H4 (cell line): ENCODE results near the gene STRA6. TPM values are rescaled to one million over a fixed set of nuclear protein-coding genes. Genes with fewer than 3 reads are reported as not detected.

Experiments used
- DNase-seq: peaks from one replicate; pipeline ENCODE4 v3.0.0-alpha.2; 2015; ENCODE audit warnings: low spot score
- total RNA-seq: library from RNA; depleted of rRNA; stranded (reverse); fragments of >200 nt; shearing (Covaris generic); gene quantifications from 2 replicates; pipeline ENCODE4 v1.2.3, GENCODE V29; 2014

Gene STRA6
- total RNA-seq, 1 experiment from 2014 or later = 16.8 TPM

- DNase-seq = no peak
Observed at GRCh38 chr15:74180881-74181602, 21.5 kb downstream of the STRA6 start.

GRCh38 chr15:74179983-74180880 is 22.4 kb downstream of the STRA6 start:
- no peak for DNase-seq

- peak; percentile 36 for DNase-seq
Observed at GRCh38 chr15:74179101-74179841, 23.3 kb downstream of the STRA6 start.

DNA sequence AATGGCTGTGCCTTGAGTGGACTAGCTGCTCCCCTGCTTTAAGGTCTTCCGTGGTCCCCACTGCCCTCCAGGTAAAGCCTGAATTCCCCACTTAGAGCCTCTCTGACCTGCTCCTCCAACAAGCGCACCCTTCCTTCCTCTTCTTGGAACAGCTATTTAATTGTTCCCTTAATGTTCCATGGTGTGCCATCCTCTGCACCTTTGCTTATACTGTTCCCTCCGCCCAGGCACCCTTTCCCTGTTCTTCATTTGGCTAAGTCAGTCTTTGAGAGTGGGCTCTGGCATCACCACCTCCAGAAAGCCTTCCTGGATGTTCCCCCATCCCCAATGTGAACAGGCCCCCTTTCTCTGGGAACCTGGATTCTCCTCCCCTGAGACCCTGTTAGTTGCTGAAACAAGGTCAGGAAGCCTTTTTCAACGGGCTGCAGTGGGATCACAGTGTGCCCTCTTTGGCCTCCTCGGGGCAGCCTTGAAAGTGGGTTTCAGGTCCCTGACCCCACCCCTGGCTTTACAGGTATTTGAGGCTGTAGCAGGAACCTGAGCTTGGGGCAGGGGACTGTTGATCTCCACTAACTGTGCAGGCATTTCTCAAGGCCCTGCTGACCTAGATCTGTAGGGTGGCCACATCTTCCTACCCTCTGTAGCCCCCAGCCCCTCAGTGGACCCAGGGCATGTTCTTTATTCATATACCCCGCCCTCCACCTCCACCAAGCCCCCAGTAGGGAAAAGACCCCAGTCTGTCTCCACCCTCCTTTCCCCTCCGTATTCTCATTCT is 24.1 kb downstream of the STRA6 start:
- DNase-seq = no peak

GRCh38 chr15:74176262-74177214 is 26.0 kb downstream of the STRA6 start:
- no peak for DNase-seq

DNA sequence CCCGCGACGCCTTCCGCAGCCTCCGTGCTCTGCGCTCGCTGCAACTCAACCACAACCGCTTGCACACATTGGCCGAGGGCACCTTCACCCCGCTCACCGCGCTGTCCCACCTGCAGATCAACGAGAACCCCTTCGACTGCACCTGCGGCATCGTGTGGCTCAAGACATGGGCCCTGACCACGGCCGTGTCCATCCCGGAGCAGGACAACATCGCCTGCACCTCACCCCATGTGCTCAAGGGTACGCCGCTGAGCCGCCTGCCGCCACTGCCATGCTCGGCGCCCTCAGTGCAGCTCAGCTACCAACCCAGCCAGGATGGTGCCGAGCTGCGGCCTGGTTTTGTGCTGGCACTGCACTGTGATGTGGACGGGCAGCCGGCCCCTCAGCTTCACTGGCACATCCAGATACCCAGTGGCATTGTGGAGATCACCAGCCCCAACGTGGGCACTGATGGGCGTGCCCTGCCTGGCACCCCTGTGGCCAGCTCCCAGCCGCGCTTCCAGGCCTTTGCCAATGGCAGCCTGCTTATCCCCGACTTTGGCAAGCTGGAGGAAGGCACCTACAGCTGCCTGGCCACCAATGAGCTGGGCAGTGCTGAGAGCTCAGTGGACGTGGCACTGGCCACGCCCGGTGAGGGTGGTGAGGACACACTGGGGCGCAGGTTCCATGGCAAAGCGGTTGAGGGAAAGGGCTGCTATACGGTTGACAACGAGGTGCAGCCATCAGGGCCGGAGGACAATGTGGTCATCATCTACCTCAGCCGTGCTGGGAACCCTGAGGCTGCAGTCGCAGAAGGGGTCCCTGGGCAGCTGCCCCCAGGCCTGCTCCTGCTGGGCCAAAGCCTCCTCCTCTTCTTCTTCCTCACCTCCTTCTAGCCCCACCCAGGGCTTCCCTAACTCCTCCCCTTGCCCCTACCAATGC is 27.1 kb downstream of the STRA6 start:
- no peak for DNase-seq

- DNase-seq = no peak
Observed at GRCh38 chr15:74174958-74175253, 27.7 kb downstream of the STRA6 start.

- DNase-seq = no peak
Observed at GRCh38 chr15:74174219-74174957, 28.2 kb downstream of the STRA6 start.

GRCh38 chr15:74173380-74174218 is 29.0 kb downstream of the STRA6 start, which contains the start of gene ISLR:
ISLR (plus strand) TSS chr15:74173710; CDS start chr15:74174859, 1,149 bp downstream.
- no peak for DNase-seq

DNA sequence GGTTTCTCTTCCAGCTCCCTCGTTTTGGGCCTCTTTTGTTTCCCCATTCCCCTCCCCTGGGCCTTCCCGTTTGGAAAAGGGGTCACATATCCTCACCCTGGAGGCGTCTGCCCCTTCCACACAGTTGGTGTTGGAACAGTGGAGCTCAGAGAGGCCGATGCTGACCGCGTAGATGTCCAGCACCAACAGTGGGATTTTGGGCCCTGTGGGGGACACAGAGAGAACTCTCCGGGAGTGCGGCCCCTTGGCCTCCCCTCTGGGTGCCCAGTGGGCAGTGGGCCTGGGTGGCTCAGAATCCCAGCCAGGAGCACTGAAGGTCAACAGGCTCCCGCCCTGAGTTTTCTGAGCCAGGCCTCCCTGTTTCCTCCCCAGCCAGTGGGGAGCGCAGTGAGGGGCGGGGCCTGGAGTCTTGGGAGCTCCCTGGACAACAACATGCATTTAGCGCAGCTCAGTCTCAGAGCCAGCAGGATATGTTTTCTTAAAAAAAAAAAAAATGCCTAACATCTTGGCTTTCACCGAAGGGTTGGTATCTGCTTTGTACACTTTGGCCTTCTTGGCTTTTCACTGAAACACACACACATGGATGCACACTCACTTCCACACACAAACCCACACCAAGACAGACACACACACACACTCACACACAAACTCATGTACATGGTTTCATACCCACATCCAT is 29.7 kb downstream of the STRA6 start:
- DNase-seq = no peak

DNA sequence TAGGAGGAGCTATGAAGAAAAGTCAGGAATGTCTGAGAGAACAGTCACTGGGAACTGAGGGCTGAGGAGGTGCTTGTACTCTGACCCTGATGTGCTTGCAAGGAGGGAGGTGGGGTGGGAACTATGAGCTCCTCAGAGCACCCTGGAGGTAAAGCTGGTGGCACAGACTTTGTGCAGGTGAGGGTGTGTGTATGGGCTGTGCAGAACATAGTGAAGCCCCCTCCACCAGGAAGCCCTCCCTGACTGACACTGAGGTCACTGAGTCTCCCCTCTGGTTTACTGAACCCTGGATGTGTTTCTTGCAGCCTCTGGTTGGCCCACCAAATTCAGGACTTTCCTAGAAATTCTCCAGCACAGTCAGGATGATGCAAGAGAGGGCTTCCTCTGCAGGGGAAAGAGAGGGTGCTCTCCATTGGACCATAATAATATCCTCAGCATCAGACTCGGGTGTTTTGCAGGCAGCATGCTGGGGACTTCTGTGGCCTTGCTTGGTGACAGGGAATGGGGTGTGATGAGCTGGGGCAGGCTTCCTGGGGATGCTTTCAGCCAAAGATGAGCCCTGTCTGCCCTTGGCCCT is 30.5 kb downstream of the STRA6 start:
- DNase-seq = no peak

DNA sequence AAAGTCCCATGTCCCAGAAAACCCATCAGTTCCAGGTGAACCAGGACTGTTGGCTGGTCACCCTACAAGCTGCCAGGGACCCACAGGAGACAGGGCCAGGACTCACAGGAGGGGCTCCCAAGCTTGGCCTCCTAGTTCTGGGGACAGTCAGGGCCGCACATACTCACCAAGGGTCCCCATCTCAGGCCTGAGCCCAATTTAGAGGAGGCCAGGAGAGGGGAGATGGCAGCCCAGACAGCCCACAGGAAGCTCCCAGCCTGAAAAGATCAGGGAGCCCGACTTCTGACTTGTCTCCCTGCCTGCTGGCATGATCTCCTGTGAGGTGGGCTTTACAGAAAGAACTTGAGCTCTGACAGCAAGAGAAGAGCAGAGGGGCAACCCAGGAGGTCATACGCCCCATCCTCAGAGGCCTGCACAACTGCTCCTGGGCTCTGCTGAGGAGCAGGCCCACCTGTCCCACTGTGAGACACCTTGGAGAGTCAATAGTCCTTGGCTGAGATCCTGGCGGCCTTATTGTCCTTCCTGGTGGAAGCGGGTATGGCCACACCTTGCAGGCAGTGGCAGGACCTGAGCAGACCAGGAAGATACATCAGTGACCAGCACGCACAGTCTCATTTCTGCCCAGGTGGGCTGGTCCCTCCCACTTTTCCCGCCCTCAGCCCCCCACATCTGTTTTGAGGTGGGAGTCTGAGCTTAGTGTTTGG is 31.6 kb downstream of the STRA6 start:
- DNase-seq = no peak

DNA sequence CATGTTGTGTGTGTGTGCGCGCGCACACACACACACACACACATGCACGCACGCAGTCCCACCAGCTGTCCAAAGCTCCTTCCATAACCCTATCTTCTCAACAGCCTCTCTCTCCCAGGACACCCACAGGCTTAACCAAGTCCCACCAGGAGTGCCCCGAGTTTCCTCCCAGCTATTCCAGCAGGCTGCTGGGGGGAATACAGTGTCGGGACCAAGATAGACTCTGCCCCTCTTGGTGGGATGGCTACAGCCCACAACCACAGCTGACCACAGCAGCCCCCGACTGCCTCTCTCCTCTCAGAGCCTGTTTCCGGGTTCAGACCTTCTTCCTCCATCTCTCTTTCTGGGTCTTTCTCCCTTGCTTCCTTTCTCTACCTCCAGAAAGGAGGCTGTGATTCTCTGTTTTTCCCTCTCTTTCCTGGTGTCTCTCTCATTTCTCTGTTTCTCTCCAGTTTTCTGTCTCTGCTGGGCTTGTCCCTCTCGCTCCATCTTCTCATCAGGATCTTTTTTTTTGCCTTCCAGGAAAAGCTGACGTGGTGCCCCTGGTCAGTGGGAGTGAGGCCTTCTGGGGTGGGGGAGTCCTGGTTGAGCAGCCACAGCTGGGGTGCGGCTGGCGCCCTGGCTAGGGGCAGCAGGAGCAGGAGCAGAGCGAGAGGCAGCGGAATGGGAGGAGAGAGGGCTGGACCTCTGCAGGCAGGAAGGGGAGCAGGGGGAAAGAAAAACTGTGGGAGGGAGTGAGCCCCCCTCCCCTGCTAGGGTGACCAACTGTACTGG is 32.3 kb downstream of the STRA6 start:
- no peak for DNase-seq

GRCh38 chr15:74168711-74169126 is 33.9 kb downstream of the STRA6 start:
- DNase-seq = no peak

GRCh38 chr15:74167891-74168331 is 34.7 kb downstream of the STRA6 start:
- no peak for DNase-seq
